Activated CD4-positive, alpha-beta T cell treated with anti-CD3 and anti-CD28 coated beads for 36 hours (primary cell): ENCODE results near the gene HS3ST3A1. TPM values are rescaled to one million over a fixed set of nuclear protein-coding genes. Genes with fewer than 3 reads are reported as not detected.

Experiments used
- ATAC-seq: fragments of 200-7000 bp; cut with Tn5 transposase; one replicate; pipeline ENCODE4 v1.10.0; 2021; ENCODE audit warnings: mild to moderate bottlenecking, moderate library complexity
- CTCF ChIA-PET: fragments of 350-600 bp; sonication (Branson Sonifier 250); formaldehyde crosslinking; loops from one replicate; lab custom pipeline; 2021; ENCODE audit warnings: antibody characterized with exemption; lab: Charles Lee
- POLR2A ChIA-PET: fragments of 350-600 bp; sonication (Branson Sonifier 250); formaldehyde crosslinking; loops from one replicate; lab custom pipeline; 2021; ENCODE audit warnings: antibody characterized with exemption, inconsistent platforms; lab: Charles Lee
- DNase-seq: peaks from one replicate; pipeline ENCODE4 v3.0.0-alpha.2; 2020
- H3K27ac Mint-ChIP-seq: one replicate; pipeline ENCODE4 v1.8.0; 2021; ENCODE audit warnings: mixed read lengths
- H3K27me3 Mint-ChIP-seq: one replicate; pipeline ENCODE4 v1.8.0; 2021; ENCODE audit warnings: mixed read lengths
- H3K36me3 Mint-ChIP-seq: one replicate; pipeline ENCODE4 v1.8.0; 2021; ENCODE audit warnings: low read depth, mixed read lengths
- H3K4me1 Mint-ChIP-seq: one replicate; pipeline ENCODE4 v1.8.0; 2021; ENCODE audit warnings: mixed read lengths
- H3K4me3 Mint-ChIP-seq: one replicate; pipeline ENCODE4 v1.8.0; 2021; ENCODE audit warnings: mild to moderate bottlenecking, moderate library complexity, mixed read lengths
- H3K9me3 Mint-ChIP-seq: one replicate; pipeline ENCODE4 v1.8.0; 2021; ENCODE audit warnings: low read depth, mixed read lengths
- intact Hi-C, 2 experiments: fragments of 100-400 bp; cut with DNase I in 1 of 2; cut with micrococcal nuclease in 1 of 2; formaldehyde crosslinking; loops; one replicate each; pipeline versions ENCODE4 v1.14.2 to v1.15.1; 2022 to 2024; cut with DNase I, micrococcal nuclease
- total RNA-seq, 2 experiments: library from RNA; stranded (reverse); gene quantifications; one replicate each; pipeline ENCODE4 v1.2.3, GENCODE V29; 2021

Gene HS3ST3A1
- total RNA-seq, 2 experiments from 2014 or later = 0.27 to 0.56 TPM

DNA sequence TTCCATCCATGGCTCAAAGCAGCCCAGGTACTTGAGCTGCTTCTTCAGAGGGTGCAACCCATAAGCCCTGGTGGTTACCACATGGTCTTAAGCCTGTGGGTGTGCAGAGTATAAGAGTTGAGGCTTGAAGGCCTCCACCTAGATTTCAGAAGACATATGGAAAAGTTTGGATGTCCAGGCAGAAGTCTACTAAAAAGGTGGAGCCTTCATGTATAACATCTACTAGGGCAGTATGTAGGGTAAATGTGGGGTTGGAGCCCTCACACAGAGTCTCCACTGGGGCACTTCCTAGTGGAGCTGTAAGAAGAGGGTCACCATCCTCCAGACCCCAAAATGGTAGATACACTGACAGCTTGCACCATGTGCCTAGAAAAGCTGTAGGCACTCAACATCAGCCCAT lies 120.9 kb downstream of the HS3ST3A1 start:
- DNase-seq = no peak
- no peaks in the 10 kb centered on the region for H3K4me1 Mint-ChIP-seq
- H3K36me3 Mint-ChIP-seq = no peaks in the 10 kb centered on the region
- no peak overlapping the region for H3K4me3 Mint-ChIP-seq
- intact Hi-C loops = no loop called here
- ATAC-seq = no peak
- peaks cover 8% of the 10 kb centered on the region for H3K27me3 Mint-ChIP-seq
- peaks cover 24% of the 10 kb centered on the region for H3K9me3 Mint-ChIP-seq
- no peak overlapping the region for H3K27ac Mint-ChIP-seq
- ChIA-PET POLR2A (no interaction called here), CTCF (interaction anchor here (0.6 kb wide), 1 partner anchor 42 kb away, joined by 3 read pairs; no protein-coding TSS in a partner anchor)

DNA sequence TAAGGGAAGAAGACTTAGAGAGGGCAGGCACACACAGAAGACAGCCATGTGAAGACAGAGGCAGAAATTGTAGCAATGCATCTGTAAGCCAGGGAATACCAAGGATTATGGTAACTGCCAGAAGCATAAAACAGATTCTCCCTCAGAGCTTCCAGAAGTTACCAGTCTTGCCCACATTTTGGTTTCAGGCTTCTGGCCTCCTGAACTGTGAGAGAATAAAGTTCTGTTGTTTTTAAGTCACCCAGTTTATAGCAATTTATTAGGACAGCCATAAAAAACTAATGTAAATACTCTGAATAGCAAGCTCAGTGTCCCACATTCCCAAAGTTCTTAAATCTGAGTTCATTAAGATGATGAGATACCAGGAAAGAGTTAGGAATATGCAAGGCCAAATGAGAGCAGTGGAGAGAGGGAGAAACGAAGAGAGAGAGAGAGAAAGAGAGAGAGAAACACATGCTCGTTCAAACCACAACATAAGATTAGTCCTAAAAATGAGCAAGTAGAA lies 123.4 kb downstream of the HS3ST3A1 start:
- POLR2A ChIA-PET = no interaction called here
- no peak overlapping the region for H3K27ac Mint-ChIP-seq
- CTCF ChIA-PET = no interaction called here
- H3K9me3 Mint-ChIP-seq = peaks cover 19% of the 10 kb centered on the region
- ATAC-seq (no peak), DNase-seq (no peak)
- no peaks in the 10 kb centered on the region for H3K4me1 Mint-ChIP-seq
- no peak overlapping the region for H3K4me3 Mint-ChIP-seq
- H3K27me3 Mint-ChIP-seq = peaks cover 13% of the 10 kb centered on the region
- H3K36me3 Mint-ChIP-seq = no peaks in the 10 kb centered on the region
- intact Hi-C loops = no loop called here

DNA sequence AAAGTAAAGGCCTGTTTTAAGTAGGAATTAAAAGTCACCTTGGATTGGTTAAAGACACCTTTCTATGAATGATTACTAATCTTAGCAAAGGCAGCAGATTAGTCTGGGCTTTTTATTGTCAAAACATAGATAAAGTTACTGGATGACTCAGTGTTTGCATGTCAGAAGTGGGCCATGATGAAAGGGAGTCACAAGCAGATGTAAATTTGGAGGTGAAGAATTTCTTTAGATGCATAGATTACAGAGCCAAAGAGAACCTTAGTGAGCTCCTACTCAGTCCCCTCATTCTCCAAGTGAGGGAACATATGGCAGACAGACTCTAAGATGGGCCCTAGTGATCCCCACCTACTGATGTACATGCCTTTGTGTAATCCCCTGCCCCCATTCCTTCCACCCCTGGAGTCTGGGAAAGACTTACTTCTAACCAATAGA lies 124.5 kb downstream of the HS3ST3A1 start:
- ATAC-seq (no peak), DNase-seq (no peak)
- Mint-ChIP-seq H3K36me3 (no peaks in the 10 kb centered on the region), H3K4me3 (no peak overlapping the region), H3K9me3 (peaks cover 19% of the 10 kb centered on the region), H3K27me3 (peaks cover 13% of the 10 kb centered on the region), H3K27ac (no peak overlapping the region), H3K4me1 (no peaks in the 10 kb centered on the region)
- intact Hi-C loops = no loop called here
- ChIA-PET POLR2A (no interaction called here), CTCF (no interaction called here)

DNA sequence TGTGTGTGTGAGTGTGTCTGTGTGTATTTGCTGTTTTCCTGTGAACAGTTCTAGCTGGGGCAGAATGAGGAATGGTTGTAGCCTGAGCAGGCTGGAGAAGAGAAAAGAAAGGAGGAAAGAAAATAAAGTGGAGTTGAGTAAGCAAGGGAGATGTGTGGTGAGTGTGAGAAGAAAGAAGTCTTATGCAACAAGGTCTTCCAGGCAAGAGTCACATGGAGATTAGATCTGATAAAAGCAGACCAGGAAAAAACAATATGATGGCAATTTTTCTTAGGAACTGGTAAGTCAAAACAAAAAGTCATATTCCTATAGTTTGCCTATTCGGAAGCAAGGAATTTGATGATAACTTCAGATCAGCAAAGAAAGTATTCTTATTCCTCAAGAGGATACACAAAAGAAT lies 125.0 kb downstream of the HS3ST3A1 start:
- no peak overlapping the region for H3K27ac Mint-ChIP-seq
- CTCF ChIA-PET = no interaction called here
- intact Hi-C loops = no loop called here
- POLR2A ChIA-PET = no interaction called here
- H3K27me3 Mint-ChIP-seq = peaks cover 13% of the 10 kb centered on the region
- H3K9me3 Mint-ChIP-seq = peaks cover 18% of the 10 kb centered on the region
- DNase-seq (no peak), ATAC-seq (no peak)
- H3K4me3 Mint-ChIP-seq = no peak overlapping the region
- H3K36me3 Mint-ChIP-seq = no peaks in the 10 kb centered on the region
- H3K4me1 Mint-ChIP-seq = no peaks in the 10 kb centered on the region

DNA sequence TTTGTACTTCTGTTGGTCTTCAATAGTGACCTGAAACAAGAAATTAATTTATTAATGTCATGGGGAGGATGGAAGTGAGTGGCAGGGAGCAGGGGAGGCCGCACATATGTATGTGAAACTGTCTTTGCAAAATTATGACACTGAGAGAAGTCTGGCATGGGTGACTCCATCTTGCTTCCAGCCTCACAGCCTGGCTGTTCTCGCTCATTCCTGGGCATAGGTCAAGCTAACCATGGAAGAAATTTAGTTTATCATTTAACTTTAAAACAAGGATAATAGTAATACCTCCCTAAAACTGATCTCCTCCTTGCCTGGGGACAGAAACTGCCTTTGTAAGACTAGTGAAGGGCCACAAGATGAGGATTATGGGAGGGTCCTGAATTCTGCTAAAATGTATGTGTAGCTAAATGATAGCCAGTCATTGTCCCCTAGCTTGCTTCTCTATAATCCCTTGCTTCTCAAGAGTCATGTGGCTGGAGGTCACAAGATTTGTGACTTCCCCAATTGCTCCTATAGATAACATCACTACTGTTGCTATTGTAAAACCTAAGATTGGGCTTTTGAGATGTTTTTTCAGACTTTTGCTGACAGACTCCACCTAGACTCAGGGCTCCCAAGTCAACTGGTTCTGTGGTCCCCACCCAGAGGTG lies 126.0 kb downstream of the HS3ST3A1 start:
- DNase-seq = no peak
- ChIA-PET CTCF (interaction anchor here (0.8 to 0.9 kb wide), 2 partner anchors 34 to 46 kb away, joined by 3 to 4 read pairs; no protein-coding TSS in a partner anchor), POLR2A (no interaction called here)
- Mint-ChIP-seq H3K4me3 (no peak overlapping the region), H3K27me3 (peaks cover 13% of the 10 kb centered on the region), H3K4me1 (no peaks in the 10 kb centered on the region), H3K9me3 (peaks cover 11% of the 10 kb centered on the region), H3K27ac (no peak overlapping the region), H3K36me3 (no peaks in the 10 kb centered on the region)
- ATAC-seq = no peak
- intact Hi-C loops = no loop called here

DNA sequence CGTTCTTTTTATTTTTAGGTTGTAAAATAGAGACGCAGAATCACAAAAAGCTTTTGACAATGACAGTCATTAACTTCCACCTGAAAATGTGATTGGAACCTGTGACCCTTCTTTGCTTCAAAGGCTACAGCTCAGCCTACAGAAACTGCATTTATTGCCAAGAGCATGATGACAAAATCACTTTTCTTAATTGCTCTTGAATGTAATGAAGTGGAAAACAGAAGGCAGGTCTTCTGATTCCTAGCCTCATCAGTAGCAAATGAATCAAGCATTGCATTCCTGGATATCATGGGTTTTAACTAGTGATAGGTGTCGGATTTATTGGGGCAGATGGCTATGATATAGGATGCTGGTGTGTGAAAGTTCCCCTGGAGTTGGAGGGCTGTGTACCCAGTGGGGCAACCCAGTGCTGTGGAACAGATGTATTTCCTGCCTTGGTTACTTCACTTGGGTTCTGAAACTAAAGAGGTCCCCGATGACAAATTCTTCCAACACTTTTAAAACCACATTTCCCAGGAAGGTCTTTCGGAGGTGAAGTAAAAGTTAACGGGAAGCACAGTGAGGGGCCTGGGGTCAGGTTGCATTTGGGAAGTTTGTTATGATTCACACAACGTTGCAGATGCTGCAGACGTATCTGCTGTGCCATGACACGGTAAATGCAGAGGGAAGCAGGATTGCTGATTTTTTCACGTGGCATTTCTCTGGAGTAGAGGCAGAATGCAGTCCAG lies 127.5 kb downstream of the HS3ST3A1 start:
- DNase-seq (no peak), ATAC-seq (no peak)
- Mint-ChIP-seq H3K36me3 (no peaks in the 10 kb centered on the region), H3K4me3 (no peak overlapping the region), H3K27ac (no peak overlapping the region), H3K4me1 (no peaks in the 10 kb centered on the region), H3K9me3 (no peaks in the 10 kb centered on the region), H3K27me3 (peaks cover 13% of the 10 kb centered on the region)
- POLR2A ChIA-PET = no interaction called here
- CTCF ChIA-PET = no interaction called here
- intact Hi-C loops = no loop called here

DNA sequence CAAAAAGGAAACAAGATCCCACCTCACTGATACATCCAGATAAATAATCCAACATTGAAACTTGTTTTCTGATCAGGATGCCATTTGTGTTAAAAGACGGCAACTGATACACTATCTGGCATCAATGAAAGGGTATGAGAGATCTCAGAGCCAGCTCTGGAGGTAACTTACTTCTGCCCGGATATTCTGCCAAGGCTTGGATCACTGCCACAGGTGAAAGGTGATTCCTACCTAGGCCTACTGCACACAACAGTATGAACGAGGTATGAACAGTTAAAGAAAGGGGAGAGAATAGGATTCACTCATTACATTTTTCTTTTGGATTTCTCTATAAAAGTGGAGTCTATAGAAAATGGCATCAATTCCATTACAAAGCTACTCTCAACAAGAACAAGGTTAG lies 136.1 kb downstream of the HS3ST3A1 start:
- no peaks in the 10 kb centered on the region for H3K9me3 Mint-ChIP-seq
- H3K27me3 Mint-ChIP-seq = no peaks in the 10 kb centered on the region
- no peak overlapping the region for H3K4me3 Mint-ChIP-seq
- ATAC-seq = no peak
- intact Hi-C loops = no loop called here
- H3K36me3 Mint-ChIP-seq = no peaks in the 10 kb centered on the region
- DNase-seq = no peak
- H3K27ac Mint-ChIP-seq = no peak overlapping the region
- CTCF ChIA-PET = no interaction called here
- POLR2A ChIA-PET = no interaction called here
- H3K4me1 Mint-ChIP-seq = no peaks in the 10 kb centered on the region

DNA sequence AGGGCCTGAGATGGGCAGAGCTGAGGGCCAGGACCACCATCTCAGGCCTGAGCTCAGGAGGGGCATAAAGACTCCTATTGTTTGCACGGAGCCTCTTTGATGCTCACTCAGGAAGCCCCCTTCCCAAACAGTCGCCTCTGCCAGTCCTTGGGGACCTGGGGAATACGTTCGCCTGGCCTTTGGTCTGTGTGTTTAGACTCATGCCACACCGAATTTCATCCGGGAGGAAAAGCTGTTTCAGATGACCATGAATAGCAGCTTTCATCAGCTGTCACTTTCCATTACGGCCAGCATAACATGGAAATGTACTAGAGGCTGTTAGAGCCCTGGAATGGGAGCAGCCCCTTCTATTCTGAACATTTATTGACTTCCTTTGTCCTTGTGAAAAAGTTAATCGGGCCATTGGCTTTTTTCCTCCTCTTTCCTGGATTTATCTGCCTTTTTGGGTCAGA lies 139.0 kb downstream of the HS3ST3A1 start:
- Mint-ChIP-seq H3K27me3 (peaks cover 2% of the 10 kb centered on the region), H3K4me3 (no peak overlapping the region), H3K36me3 (no peaks in the 10 kb centered on the region), H3K4me1 (no peaks in the 10 kb centered on the region), H3K9me3 (no peaks in the 10 kb centered on the region), H3K27ac (no peak overlapping the region)
- ChIA-PET CTCF (no interaction called here), POLR2A (no interaction called here)
- intact Hi-C loops = no loop called here
- ATAC-seq (no peak), DNase-seq (no peak)

DNA sequence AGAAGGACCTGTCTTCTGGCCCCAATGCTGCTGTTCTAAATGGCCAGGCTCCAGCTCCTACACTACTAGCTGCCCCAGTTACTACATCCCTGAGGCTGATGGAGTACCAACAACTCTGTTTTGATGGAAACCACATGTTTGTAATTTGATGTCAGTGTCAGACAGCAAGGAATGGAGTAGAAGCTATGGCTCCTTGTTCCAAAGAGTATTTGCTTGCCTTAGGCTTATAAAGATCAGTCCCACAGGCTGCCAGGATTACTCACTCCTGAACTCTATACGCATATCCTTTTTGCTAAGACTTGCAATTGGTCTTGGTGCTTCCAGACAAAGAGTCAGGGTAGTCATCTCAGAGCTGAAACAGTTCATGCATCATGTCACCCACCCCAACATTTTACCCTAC lies 139.6 kb downstream of the HS3ST3A1 start:
- no peaks in the 10 kb centered on the region for H3K9me3 Mint-ChIP-seq
- H3K4me1 Mint-ChIP-seq = no peaks in the 10 kb centered on the region
- CTCF ChIA-PET = no interaction called here
- H3K36me3 Mint-ChIP-seq = no peaks in the 10 kb centered on the region
- H3K27me3 Mint-ChIP-seq = peaks cover 2% of the 10 kb centered on the region
- POLR2A ChIA-PET = no interaction called here
- DNase-seq = no peak
- intact Hi-C loops = no loop called here
- no peak for ATAC-seq
- H3K4me3 Mint-ChIP-seq = no peak overlapping the region
- no peak overlapping the region for H3K27ac Mint-ChIP-seq

DNA sequence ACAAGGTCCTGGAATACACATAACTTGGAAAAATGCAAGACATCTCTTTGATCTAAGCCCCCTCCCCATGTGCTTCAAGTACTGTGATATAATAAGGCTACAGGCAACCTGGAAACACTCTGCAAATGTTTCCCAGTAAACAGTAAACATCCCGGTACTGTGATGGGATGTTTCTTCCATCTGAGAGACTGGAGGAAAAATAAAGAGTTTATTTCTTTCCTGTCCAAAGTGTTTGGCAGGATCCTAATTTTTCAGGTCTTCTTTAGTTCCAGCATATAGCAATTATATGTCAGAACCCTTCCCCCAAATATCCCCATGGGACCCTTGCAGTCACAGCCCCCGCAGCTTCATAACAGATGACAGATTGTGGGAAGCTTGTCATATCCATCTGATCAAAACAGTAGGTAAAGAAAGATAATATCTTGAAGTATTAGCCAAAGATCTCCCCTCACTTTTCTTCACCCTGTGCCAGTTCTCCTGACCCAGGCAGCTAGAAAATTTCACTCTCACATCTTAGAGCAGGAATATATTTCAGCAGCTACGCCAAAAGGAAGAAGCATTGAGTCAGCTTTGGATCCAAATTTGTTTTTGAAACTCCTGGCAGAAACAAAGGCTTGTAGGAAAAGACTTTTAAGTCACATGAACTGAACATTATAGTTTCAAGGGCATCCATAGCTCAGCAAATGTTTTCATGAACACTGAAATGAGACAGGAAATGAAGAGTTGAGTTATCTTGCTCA lies 141.3 kb downstream of the HS3ST3A1 start:
- ChIA-PET CTCF (no interaction called here), POLR2A (no interaction called here)
- Mint-ChIP-seq H3K36me3 (no peaks in the 10 kb centered on the region), H3K4me1 (no peaks in the 10 kb centered on the region), H3K9me3 (no peaks in the 10 kb centered on the region), H3K4me3 (no peak overlapping the region), H3K27me3 (peaks cover 2% of the 10 kb centered on the region), H3K27ac (no peak overlapping the region)
- ATAC-seq = no peak
- intact Hi-C loops = no loop called here
- DNase-seq = no peak

DNA sequence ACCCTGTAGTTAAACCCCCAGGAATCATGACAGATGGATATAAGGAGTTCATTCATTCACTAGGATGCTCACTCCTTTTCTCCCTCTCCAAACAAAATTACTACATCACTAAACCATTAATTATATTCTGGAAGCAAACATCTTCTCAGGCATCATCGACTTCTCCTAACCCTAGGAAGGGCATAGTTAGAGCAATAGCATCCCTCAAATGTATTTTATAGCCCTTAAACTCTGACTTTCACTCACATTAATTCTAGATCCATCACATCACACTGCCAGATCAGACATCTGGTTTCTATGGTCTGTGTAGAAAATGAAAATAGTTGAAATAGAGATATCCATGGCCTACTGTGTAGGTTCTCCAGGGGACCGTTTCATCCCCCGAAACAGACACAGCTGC lies 143.9 kb downstream of the HS3ST3A1 start:
- intact Hi-C loops = no loop called here
- Mint-ChIP-seq H3K4me3 (no peak overlapping the region), H3K9me3 (no peaks in the 10 kb centered on the region), H3K27me3 (peaks cover 2% of the 10 kb centered on the region), H3K4me1 (no peaks in the 10 kb centered on the region), H3K27ac (no peak overlapping the region), H3K36me3 (no peaks in the 10 kb centered on the region)
- DNase-seq (no peak), ATAC-seq (no peak)
- POLR2A ChIA-PET = no interaction called here
- CTCF ChIA-PET = interaction anchor here (0.7 to 0.8 kb wide), 3 partner anchors 58 to 1776 kb away, joined by 3 read pairs; no protein-coding TSS in a partner anchor
